NCI-H2107 treated with DMSO at 0.1 percent for 48 hours (cell line): ENCODE results near the gene PSORS1C2.

Experiments
- DNase-seq: peaks from one replicate; lab custom pipeline; 2025; ENCODE audit not compliant: unreplicated experiment; lab: John Stamatoyannopoulos, UW

Gene PSORS1C2

GRCh38 chr6:31143148-31143547 lies 4.3 kb upstream of the PSORS1C2 start:
- no peak for DNase-seq

DNA sequence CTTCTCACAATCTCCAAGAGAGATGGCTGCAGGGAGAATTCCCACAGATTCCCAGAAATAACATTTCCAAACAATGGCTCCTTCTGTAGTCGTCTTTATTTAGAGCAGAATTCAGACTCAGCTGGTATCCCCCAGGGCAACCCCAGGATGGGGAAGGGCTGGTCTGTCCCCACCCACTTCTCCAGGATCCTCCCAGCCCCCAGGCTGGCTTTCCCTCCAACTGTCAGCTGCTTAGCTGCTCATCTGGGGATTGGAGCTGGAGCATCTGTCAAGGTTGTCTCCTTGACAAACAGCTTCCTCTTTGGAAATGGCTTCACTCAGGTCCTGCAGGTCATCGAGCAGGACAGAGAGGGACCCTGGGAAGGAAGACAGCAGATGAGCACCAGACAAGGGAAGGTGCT lies 3.5 kb upstream of the PSORS1C2 start:
- DNase-seq, result no peak

- no peak for DNase-seq
Measured at GRCh38 chr6:31140643-31141042, 1.8 kb upstream of the PSORS1C2 start.

GRCh38 chr6:31139599-31139998 lies 733 bp upstream of the PSORS1C2 start:
- no peak for DNase-seq

- no peak for DNase-seq
Measured at GRCh38 chr6:31135710-31136109, 3.2 kb downstream of the PSORS1C2 start.

- DNase-seq, result no peak
Measured at GRCh38 chr6:31132806-31133205, 6.1 kb downstream of the PSORS1C2 start.

DNA sequence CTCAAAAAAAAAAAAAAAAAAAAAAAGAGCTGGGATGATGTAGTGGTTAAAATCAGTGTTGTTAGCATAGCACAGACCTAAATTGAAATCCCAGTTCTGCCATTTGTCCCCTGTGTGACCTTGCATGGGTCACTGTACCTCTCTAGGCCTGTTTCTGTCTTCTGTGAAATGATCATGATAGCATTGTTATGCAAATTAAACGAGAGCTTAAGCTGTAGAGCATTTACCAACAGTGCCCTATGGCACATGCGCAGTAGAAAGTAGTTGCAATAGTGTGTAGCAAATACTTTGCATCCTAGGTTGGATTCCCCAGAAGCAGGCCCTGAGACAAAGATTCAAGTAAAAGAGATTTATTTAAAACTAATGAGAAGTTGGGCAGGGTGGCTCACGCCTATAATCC lies 7.3 kb downstream of the PSORS1C2 start:
- DNase-seq, result no peak

- no peak for DNase-seq
Measured at GRCh38 chr6:31130751-31131150, 8.1 kb downstream of the PSORS1C2 start.

DNA sequence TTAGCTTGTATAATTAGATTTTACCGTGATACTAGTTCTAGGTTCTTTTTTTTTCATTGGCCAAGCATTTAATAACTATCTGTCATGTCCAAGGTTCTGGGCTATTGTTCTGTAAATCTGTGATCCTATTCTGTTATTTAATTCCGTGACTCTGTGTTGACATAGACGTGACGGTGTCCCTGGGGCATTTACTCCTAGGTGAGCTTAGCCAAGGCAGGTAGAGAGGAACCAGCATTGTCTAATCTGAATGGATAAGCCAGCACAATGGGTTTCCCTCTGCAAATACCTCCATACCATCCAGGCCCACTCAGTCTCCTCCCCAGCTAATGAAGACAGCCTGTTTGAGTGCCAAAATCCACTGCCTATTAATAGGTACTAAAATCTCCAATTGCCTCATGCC lies 9.7 kb downstream of the PSORS1C2 start:
- no peak for DNase-seq

GRCh38 chr6:31128093-31128676 lies 10.7 kb downstream of the PSORS1C2 start:
- no peak for DNase-seq

DNA sequence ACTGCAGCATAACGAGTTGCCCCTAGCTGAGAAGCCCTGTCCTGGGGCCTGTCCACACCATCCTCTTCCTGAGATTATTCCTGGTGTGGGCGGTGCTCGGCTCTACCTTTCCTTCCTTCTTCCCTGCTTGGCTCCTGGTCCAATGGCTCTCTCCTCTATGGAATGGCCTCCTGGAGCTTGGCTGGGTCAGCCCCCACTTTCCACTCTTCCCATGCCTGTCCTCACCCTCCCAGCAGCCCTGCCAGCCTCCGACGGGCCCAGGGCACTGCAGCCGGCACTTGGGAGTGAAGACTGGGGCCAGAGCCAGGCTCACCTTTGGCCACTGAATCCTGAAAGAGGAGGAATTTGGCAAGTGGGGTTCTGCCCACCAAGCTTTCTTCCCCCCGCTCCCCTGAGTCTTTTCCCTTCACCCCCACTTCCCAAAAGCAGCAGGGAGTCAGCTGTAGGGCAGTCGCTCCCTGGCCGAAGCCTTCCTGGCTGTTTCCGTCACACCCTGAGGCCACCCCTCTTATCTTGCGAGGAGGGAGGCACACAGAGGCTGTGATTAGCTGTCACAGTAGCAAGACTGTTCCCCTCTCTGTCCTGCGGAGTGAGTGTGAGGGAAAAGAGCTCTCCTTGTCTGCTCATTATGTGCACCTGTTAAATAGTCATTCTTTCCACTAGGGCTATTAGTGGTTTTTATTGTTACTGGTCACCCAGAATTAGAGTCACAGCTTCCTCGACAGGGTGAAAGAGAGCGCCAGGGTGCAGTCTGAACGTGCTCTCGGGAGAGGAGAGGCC lies 12.3 kb downstream of the PSORS1C2 start:
- no peak for DNase-seq

DNA sequence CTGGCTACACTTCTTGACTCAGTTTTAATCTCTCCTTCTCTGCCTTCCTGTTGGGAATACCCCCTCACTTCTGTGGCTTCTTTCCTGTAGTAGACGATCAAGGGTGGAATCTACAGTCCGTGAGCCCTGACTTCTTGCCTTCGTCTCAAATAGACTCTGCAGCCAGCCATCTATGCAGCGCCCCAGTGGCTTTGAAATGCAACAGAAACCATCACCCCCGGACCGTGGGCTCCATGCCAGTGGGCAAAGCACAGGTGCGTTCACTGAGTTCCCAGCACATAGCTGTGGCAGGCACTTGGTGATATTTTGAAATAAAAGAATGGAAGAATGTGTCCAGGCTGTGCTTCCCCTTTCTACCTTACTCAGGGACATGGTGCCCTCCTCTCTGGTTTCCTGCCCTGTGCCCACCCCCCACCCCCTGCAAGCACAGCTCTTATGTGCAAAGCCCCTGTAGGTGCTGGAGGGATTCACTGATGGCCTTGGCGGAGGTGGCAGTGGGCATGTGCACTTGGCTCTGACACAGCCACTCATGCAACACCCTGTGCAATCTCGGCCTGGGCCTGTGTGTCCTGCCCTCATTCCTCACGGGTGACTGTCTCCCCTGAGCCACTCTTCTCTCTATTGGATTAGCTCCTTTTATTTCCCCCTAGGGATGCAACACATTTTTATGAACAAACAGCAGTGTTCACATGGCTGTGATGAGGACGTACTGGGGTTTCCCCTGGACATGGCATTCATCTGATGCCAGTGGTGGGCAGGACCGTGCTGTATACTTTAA lies 13.1 kb downstream of the PSORS1C2 start:
- DNase-seq, result no peak

- DNase-seq, result no peak
Measured at GRCh38 chr6:31125162-31125561, 13.7 kb downstream of the PSORS1C2 start.

DNA sequence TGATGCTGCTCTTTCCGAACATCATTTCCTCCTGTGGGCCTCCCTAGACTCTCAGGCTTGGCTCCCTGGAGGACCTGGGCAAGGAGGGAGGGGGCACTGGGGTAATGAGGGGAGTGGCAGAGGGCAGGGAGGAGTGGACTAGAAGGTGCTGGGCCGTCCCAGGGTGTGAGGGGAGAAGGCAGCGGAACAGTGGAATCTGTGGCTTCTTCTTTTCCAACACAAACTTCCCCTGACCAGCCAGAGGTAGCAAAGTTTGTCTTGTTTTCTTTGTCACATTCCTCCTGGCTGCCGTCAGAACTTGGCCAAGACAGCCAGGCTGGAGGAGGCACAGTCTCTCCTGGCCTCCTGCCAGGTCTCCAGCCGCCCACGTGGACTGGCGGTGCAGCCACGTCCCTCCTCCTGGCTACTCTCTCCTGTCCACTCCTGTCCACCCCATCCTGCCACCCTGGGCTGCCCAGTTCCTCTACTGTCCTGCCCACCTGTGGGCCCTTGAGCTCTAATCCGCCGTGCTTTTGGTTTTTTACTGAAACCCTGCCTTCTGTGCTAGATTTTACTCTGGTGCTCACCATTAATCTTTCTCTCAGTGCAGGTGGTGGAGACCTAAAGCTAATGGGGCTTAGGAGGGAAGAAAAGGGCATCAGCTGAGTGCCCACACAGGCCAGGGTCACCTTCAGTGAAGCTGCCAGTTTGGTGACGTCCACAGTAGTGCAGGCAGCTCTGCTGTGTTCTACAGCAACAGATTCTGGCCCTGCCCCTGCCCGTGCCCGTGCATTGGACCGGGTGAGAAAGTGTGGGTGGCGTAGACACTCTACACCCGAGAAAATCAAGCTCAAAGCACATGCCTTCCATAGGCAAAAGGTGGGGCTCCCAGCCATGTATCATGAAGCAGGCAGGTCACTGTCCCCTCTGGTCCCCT lies 15.8 kb downstream of the PSORS1C2 start:
- no peak for DNase-seq

DNA sequence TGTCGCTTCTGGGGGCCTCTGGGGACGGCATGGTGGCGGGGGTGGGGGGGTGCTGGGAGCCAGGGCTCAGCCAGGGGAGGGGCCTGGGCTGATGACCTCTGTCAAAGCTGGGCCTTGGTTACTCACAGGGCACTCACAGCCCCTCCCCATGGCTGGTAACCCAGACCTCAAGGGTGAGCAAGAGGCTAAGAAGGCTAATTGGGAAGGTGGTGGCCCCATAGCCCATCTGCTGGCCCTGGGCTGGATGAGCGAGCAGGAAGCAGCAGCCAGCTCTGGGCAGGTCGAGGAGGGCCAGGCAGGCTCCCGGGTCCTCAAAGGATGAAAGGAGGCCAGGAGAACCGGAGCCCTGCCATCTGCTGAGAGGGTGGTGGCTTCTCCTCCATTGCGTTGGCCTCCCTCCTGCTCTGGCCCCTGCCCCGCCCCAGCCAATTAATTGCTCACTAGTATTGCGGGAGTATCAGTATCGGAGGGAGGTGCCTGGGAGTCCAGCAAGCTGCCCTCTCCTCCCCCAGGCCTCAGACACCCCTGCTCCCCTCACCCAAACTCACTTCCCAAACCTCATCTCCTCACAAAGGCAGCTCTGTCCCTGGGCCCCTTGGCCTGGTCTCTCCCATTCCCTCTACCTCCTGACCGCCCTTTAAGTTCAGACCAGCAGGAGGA lies 17.6 kb downstream of the PSORS1C2 start:
- no peak for DNase-seq

DNA sequence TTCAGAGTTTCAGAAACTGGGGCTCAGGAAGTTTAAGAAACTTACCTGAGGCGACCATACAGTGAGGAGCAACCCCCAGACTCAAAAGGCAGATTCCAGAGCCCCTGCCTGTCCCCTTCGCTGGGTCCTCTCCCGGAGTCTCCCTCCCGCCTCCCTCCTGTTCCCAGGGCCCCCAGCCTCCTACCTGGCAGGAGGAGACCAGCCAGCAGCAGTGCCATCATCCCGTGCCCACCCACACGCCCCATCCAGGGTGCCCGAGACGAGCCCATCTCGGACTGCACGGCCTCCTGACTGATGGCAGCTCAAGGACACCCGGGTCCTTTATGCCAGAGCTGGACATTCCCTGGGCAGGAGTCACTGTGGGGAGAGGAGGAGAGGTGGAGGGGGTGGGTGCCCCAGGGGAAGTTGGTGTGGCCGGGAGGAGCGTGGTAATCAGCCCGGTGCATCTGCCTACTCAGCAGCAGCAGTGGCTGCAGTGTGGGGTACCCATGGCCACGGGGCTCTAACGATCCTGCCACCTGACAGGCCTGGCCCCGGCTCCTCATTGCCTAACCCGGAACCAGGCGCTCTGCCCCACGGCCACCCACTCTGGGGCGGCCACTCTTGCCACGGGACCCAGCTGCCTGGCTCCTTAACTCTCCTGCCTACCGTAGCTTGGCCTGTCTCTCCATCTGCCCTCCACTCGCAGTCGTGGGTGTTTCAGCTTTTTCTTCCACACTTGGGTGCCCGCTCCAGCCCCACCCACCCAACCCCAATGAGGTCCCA lies 18.5 kb downstream of the PSORS1C2 start, which contains the start of gene CDSN:
CDSN (minus strand) TSS at position 296 of the 765 bp plus-strand sequence; CDS start at position 269, 27 bp downstream.
- DNase-seq, result no peak

DNA sequence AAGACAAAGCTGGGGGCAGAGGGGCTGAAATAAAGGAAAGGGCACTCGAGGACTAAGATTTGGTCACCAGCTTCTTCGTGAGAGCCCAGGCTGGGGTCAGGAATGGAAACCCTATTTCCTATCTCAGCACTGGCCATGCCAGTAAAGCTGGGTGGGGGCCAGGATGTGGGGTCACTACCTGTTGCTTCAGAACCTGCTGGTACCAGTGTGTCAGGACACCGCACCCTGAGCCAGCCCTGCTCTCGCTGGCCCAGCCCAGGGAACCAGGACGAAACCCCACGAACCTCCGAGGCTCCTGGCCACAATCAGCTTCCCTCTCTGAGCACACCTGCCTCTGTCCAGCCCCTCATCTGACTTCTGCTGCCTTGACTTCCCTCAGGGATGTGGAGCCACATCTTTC lies 20.7 kb downstream of the PSORS1C2 start:
- DNase-seq, result no peak

DNA sequence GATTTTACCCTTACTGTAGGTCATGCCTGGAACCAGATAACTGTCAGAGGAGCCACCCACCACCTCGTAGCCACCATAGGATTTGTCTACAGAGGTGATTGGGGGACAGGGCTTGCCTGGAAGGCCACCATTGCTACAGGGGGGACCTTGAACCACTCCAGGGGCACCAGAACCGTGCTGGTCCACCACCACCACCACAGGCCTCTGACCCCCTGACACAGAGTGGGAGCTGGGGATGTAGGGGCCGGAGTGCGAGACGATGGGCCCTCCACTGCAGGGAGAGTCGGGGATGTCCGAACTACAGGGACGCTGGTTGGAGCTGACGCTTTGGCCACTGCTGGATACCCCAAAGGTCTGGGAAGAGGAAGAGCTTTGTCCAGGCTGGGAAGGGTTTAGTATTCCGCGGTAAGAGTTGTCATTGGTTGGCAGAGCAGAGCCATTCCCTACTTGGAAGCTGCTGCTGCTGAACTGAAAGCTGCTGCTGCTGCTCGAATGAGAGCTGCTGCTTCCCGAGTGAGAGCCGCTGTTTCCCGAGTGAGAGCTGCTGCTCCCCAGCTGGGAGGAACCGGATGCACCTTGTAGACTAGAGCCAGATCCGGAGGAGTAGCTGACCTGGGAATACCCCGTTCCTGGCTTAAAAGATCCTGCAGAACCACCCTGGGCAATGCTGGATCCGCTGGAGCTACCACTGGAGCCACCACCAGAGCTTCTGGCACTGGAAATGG lies 22.0 kb downstream of the PSORS1C2 start:
- no peak for DNase-seq
